Measurements from ENCODE around the gene KLHL28. TPM values are rescaled to one million over a fixed set of nuclear protein-coding genes. Genes with fewer than 3 reads are reported as not detected.

The KLHL28 gene
- total RNA-seq, 1 donor from 2014 or later: 25.3 TPM

DNA sequence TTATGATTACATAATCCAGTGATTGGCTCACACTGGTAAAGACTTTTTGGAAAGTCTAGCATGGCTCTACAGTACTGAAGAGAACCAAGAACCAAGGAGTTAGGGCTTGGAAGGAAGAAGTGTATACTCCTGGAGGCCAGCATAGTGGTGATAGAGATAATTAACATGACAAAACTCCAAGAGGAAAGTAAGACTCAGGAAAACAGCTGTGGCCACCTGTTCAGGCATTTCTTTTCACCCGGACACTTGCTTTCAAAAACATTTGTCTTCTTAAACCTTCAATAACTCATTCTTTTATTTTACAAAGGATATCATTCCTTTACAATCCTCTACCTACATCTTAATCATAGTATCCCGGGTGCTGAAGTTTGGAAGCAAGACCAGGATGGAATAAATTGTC is 50.9 kb downstream of the KLHL28 start:
- TF ChIP-seq, protein P1, sequence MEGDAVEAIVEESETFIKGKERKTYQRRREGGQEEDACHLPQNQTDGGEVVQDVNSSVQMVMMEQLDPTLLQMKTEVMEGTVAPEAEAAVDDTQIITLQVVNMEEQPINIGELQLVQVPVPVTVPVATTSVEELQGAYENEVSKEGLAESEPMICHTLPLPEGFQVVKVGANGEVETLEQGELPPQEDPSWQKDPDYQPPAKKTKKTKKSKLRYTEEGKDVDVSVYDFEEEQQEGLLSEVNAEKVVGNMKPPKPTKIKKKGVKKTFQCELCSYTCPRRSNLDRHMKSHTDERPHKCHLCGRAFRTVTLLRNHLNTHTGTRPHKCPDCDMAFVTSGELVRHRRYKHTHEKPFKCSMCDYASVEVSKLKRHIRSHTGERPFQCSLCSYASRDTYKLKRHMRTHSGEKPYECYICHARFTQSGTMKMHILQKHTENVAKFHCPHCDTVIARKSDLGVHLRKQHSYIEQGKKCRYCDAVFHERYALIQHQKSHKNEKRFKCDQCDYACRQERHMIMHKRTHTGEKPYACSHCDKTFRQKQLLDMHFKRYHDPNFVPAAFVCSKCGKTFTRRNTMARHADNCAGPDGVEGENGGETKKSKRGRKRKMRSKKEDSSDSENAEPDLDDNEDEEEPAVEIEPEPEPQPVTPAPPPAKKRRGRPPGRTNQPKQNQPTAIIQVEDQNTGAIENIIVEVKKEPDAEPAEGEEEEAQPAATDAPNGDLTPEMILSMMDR (IDR thresholded peaks at IDR 0.05): no peak
- peaks cover 2% of the 10 kb centered on the region for H3K4me1 Mint-ChIP-seq
- no peak overlapping the region for H3K4me3 Mint-ChIP-seq
- POLR2A ChIA-PET: no interaction called here
- CTCF ChIA-PET: no interaction called here
- ATAC-seq (ENCODE audit: low read depth) (no peak), DNase-seq (no peak)
- intact Hi-C loops (cut with micrococcal nuclease): no loop called here
- H3K9me3 Mint-ChIP-seq: peaks cover 2% of the 10 kb centered on the region
- H3K27ac Mint-ChIP-seq: no peak overlapping the region
- no peaks in the 10 kb centered on the region for H3K36me3 Mint-ChIP-seq (ENCODE audit: low read depth)
- H3K27me3 Mint-ChIP-seq: peaks cover 29% of the 10 kb centered on the region

DNA sequence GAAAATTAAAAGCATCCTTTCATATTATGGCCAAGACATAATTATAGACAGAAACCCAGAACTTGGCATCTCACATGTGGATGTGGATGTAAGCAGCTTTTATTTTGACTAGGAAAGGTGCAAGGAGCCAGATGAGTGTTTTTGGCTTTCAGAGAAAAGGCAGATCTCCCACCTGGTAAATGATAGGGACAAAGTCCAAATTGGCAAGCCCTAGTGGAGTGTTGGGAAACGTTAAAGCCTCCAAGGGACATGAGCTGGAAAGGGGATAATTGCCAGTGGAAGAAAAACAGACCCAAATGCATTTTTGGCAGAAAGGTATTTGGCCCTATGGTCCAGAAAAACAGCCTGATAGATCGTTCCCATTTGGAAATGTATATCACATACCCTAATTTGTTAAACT is 60.1 kb downstream of the KLHL28 start:
- ATAC-seq (ENCODE audit: low read depth): no peak
- intact Hi-C loops (cut with micrococcal nuclease): no loop called here
- TF ChIP-seq, protein P1 (IDR thresholded peaks at IDR 0.05): no peak
- H3K36me3 Mint-ChIP-seq (ENCODE audit: low read depth): peaks cover 25% of the 10 kb centered on the region
- DNase-seq: no peak
- H3K4me3 Mint-ChIP-seq: no peak overlapping the region
- CTCF ChIA-PET: no interaction called here
- no peaks in the 10 kb centered on the region for H3K9me3 Mint-ChIP-seq
- H3K4me1 Mint-ChIP-seq: peaks cover 15% of the 10 kb centered on the region
- POLR2A ChIA-PET: interaction anchor here (1.3 kb wide), 1 partner anchor 60 kb away, joined by 4 read pairs; the partner anchor contains the start of genes KLHL28 and TOGARAM1
- no peak overlapping the region for H3K27ac Mint-ChIP-seq
- no peaks in the 10 kb centered on the region for H3K27me3 Mint-ChIP-seq

DNA sequence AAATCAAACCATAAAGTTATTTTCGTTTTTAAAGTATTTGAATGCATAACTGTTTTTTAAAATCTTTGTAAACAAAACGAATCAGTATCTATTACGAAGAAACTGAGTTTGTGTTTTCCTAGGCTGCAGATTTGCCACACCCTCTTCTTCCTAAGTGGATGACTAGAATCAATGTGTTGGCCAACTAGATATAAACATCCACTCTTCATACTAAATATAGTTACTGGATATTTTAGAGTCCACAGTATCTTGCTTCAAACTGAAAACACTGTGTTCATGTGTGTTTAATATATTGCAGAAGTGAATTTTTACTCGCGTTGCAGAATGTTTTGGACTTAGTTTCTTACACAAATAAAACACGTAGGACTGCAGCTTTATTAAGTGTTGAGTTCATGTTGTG is 63.2 kb downstream of the KLHL28 start:
- CTCF ChIA-PET: no interaction called here

DNA sequence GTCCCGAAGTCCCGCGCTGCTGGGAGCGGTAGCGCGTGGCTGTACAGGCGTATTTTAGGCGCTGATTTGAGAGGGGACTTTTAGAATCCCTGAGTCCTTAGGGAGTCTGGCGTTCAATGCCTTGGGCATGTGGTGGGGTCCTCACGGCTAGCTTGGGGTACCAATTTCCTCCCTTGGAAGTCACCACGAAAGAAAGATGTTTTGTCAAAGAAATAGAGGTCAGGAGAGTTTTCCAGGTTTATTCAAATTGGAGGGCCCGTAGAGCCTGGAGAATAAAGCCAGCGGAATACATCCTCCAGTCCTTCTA is 63.9 kb downstream of the KLHL28 start:
- intact Hi-C loops (cut with micrococcal nuclease): loop anchor here (1.0 kb wide), 4 partner anchors 64 to 356 kb away; partner anchors contain the start of genes FKBP3, KLHL28, MIS18BP1 and PRPF39
- Mint-ChIP-seq H3K27me3 (no peaks in the 10 kb centered on the region), H3K27ac (peak overlapping the region; percentile 66), H3K4me1 (peaks cover 17% of the 10 kb centered on the region), H3K36me3 (ENCODE audit: low read depth) (peaks cover 9% of the 10 kb centered on the region), H3K4me3 (peak overlapping the region; percentile 93), H3K9me3 (no peaks in the 10 kb centered on the region)
- POLR2A ChIA-PET: interaction anchor here (0.7 to 3.1 kb wide), 4 partner anchors 64 to 238 kb away, joined by 3 to 64 read pairs (median 5); partner anchors contain the start of genes FANCM, FKBP3, KLHL28 and PRPF39
- CTCF ChIA-PET: interaction anchor here (1.1 to 2.0 kb wide), 2 partner anchors 16 to 65 kb away, joined by 3 to 10 read pairs; partner anchors contain the start of genes KLHL28 and TOGARAM1
- TF ChIP-seq, protein P1 (IDR thresholded peaks at IDR 0.05): no peak
- no peak for DNase-seq
- ATAC-seq (ENCODE audit: low read depth): no peak

More for the DNA sequence above, 63.2 kb downstream of the KLHL28 start:
- H3K4me1 Mint-ChIP-seq: peaks cover 17% of the 10 kb centered on the region
- no peaks in the 10 kb centered on the region for H3K27me3 Mint-ChIP-seq
- H3K4me3 Mint-ChIP-seq: peak overlapping the region; percentile 93
- H3K36me3 Mint-ChIP-seq (ENCODE audit: low read depth): peaks cover 14% of the 10 kb centered on the region
- H3K27ac Mint-ChIP-seq: peak overlapping the region; percentile 66
- POLR2A ChIA-PET: interaction anchor here (3.1 kb wide), 1 partner anchor 64 kb away, joined by 64 read pairs; the partner anchor contains the start of genes KLHL28 and TOGARAM1
- TF ChIP-seq, protein P1 (IDR thresholded peaks at IDR 0.05): no peak
- no peaks in the 10 kb centered on the region for H3K9me3 Mint-ChIP-seq
- DNase-seq (no peak), ATAC-seq (ENCODE audit: low read depth) (no peak)
- intact Hi-C loops (cut with micrococcal nuclease): no loop called here

DNA sequence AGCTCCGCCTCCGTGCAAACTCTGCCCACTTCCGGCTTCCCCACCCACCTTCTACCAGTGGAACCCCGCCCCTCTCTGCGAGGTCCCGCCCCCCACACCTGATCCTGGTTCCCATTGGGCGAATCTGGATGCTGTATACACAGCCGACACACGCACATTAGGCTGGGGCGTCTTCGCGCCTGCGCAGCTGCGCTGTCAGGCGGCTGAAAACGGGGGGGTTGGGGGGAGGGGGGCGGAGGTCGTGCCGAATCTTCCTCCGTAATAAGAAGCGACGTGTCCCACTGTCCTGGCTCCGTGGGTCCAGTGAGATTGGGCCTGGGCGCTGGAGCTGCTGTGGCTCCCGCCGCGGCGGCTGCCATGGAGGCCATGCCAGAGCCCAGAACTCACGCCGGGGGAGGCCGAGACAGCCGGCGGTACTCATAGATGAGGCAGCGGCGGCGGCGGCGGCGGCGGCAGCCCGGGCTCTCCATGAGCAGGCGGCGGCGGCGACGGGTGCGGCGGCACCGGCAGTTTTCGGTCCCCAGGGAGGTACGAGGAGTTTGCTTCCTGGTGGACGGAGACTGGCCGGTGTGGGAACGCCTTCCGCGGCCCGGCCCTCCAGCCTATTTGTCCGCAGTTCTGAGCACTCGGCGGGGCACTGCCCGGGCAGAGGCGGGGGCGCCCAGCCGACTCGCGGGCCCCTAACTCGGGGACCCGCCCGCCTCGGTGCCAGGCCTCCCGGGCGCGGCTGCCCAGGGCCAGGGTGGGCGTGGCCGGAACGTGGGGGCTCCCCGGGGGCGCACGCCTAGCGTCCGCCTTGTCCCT is 64.5 kb downstream of the KLHL28 start:
- Mint-ChIP-seq H3K4me3 (peak overlapping the region; percentile 93), H3K27ac (peak overlapping the region; percentile 94), H3K9me3 (no peaks in the 10 kb centered on the region), H3K27me3 (no peaks in the 10 kb centered on the region), H3K36me3 (ENCODE audit: low read depth) (peaks cover 9% of the 10 kb centered on the region), H3K4me1 (peaks cover 17% of the 10 kb centered on the region)
- ChIA-PET CTCF (interaction anchor here (1.1 to 2.0 kb wide), 2 partner anchors 16 to 65 kb away, joined by 3 to 10 read pairs; partner anchors contain the start of genes KLHL28 and TOGARAM1), POLR2A (interaction anchor here (0.6 to 3.1 kb wide), 9 partner anchors 29 to 356 kb away, joined by 3 to 64 read pairs (median 4); partner anchors contain the start of genes FANCM, FKBP3, KLHL28 and MIS18BP1)
- TF ChIP-seq, protein P1 (IDR thresholded peaks at IDR 0.05): no peak
- ATAC-seq (ENCODE audit: low read depth): peak; percentile 97
- intact Hi-C loops (cut with micrococcal nuclease): loop anchor here (1.0 kb wide), 4 partner anchors 64 to 356 kb away; partner anchors contain the start of genes FKBP3, KLHL28, MIS18BP1 and PRPF39
- DNase-seq: peak; percentile 75
